KOPT-K1 (cell line): ENCODE data around the gene LMF1.

Experiments used
- H3K27ac ChIP-seq: fragments of 200-600 bp; sonication (generic); 2 replicates; pipeline ENCODE4 v1.5.1; 2016; ENCODE audit warnings: antibody characterized with exemption, mild to moderate bottlenecking, low read depth, low read length; ENCODE audit not compliant: poor library complexity, severe bottlenecking
- H3K36me3 ChIP-seq: fragments of 200-600 bp; sonication (generic); 2 replicates; pipeline ENCODE4 v1.5.1; 2017; ENCODE audit warnings: antibody characterized with exemption, mild to moderate bottlenecking, low read length, moderate library complexity; ENCODE audit not compliant: insufficient read depth
- H3K9me3 ChIP-seq: fragments of 200-600 bp; sonication (generic); 2 replicates; pipeline ENCODE4 v1.5.1; 2017; ENCODE audit warnings: antibody characterized with exemption, low read length, mild to moderate bottlenecking; ENCODE audit not compliant: insufficient read depth, poor library complexity, severe bottlenecking

LMF1 gene

DNA sequence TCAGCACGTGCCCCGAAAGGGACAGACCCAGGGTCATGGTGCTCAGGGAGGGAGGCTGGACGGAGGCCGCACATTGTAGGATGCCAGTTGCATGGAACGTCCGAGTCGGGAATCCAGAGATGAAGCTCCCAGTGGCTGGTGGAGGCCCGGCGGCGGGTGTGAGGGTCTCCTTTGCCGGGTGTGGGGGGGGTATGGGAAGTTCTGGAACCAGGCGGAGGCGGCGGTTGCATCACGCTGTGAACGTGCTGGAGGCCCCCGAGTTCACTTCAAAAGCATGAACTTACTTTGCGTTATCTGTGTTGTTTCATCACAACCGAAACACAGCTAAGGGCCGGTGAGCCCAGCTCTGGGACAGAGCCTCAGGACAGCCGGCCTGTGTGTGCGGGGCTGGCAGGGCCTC, 96.9 kb downstream of the LMF1 start:
- H3K9me3 ChIP-seq: no peaks in the 10 kb centered on the region
- H3K36me3 ChIP-seq: no peaks in the 10 kb centered on the region
- no peak overlapping the region for H3K27ac ChIP-seq

DNA sequence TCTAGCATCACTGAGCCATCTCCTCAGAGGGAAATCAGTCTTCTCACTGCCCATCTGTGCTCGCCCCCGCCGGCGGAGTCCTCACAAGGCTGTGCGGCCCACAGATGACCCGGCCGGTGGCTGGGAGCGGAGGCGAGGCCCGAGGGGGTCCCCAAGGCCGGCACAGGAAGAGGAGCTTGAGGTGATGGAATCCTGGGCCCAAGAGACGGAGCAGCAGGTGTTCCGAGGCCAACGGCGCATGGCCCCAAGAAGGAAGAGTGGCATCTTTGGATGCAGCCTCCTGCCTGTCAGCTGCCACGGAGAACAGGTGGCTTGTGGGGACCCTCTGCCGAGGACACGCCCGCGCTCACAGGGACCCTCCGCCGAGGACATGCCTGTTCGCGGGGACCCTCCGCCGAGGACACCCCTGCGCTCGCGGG, 97.5 kb downstream of the LMF1 start:
- Histone ChIP-seq H3K9me3 (no peaks in the 10 kb centered on the region), H3K27ac (no peak overlapping the region), H3K36me3 (no peaks in the 10 kb centered on the region)

DNA sequence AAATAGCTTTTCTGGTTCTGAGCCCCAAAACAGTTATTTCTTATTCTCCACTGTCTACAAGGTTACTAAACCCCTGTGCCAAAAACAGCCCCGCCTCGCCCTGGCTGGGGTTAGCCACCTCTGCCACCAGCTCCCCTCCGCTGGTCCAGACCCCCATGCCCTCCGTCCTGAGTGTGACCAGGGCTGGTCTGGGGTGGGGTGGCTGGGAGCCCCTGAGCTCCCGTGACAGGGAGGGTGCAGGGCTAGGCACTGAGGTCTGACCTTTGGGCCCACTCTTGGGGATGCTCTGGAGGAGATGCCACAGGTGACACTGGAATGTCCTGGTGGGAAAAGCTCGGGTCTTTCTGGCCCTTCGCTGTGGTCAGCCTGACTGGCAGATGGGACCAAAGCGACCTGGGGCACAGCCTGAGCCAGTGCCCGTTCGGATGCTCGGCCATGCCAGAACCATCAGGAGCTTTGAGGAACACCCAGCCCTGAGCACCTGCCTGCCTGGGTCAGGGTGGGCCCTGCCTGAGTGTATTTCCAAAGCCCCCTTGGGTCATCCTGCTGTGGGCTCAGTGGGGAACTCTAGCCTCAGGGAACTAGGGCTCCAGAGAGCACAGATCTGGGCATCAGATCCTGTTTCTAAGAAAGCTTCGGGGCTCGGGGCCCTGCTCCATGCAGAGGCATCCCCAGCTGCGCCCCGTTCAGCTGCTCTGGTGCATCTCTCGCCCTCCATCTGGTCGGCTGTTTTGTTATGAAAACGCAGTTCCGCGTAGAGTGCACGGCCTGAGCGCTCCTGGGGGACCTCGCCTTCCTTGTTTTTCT, 98.1 kb downstream of the LMF1 start:
- H3K9me3 ChIP-seq: no peaks in the 10 kb centered on the region
- no peaks in the 10 kb centered on the region for H3K36me3 ChIP-seq
- no peak overlapping the region for H3K27ac ChIP-seq

DNA sequence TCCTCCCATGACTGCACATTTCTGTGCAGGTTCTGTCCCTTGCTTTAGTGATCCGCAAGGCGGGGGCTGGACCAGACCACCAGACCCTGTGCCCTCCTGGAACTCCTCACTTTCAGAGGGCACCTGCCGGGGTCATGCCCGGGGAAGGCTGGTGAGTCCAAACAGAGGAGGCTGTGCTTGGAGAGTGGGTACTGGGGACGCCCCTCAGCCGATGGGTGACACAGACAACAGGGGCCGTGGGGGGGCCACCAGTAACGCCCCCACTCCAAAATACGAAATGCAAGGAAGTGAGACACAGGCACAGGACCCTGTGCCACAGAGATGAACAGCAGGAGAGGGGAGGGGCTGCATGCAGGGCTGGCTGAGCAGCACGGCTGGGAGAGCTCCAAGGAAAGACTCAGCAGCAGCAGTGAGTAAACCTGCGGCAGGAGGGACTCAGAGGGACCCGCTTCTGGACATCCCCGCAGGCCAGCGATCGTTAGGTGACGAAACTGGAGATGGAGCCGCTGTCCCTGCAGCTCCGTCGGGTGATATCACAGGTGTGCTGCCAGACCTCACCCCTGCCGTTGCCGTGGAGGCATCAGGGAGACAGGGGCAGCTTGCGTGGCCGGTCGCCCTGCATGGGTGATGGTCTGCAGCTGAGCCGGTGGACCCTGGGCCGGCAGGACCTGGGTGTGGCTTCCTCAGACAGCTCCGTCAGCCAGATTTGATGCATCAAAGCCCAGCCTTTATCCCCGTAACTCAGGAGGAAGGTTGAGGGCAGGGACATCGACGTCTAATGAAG, 99.0 kb downstream of the LMF1 start:
- H3K36me3 ChIP-seq: no peaks in the 10 kb centered on the region
- H3K9me3 ChIP-seq: no peaks in the 10 kb centered on the region
- H3K27ac ChIP-seq: no peak overlapping the region

DNA sequence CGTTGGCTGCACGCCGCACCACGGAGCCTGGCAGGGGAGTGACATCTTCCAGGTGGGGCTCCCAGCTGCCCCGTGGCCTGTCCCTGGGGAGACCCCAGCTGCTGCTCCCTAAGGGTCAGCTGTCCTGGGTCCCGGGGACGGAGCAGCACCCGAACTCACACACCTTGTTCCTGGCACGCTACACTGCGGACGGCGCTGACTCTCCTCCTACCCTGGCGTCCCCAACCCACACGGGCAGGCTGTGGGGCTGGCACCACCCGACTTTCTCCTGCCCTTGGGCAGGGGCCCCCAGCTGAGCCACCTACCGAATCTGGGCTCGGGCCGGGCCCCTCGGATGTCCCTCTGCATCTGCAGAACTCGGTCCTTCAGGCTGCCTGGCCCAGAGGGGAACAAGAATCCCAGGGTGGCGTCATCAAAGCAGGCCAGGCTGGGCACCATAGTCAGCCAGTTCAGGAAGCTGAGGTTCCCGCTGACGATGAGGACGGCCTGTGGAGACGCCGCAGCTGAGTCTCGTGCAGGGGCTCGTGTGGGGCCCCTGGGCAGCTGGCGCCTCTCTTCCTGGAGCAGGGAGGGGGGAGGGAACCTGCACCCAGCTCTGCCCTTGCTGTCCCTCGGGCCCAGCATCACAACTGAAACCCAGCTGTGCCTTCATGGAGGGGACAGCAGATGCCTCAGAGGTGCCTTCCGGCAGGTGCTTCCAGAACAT, 99.8 kb downstream of the LMF1 start:
- Histone ChIP-seq H3K9me3 (no peaks in the 10 kb centered on the region), H3K36me3 (no peaks in the 10 kb centered on the region), H3K27ac (no peak overlapping the region)

DNA sequence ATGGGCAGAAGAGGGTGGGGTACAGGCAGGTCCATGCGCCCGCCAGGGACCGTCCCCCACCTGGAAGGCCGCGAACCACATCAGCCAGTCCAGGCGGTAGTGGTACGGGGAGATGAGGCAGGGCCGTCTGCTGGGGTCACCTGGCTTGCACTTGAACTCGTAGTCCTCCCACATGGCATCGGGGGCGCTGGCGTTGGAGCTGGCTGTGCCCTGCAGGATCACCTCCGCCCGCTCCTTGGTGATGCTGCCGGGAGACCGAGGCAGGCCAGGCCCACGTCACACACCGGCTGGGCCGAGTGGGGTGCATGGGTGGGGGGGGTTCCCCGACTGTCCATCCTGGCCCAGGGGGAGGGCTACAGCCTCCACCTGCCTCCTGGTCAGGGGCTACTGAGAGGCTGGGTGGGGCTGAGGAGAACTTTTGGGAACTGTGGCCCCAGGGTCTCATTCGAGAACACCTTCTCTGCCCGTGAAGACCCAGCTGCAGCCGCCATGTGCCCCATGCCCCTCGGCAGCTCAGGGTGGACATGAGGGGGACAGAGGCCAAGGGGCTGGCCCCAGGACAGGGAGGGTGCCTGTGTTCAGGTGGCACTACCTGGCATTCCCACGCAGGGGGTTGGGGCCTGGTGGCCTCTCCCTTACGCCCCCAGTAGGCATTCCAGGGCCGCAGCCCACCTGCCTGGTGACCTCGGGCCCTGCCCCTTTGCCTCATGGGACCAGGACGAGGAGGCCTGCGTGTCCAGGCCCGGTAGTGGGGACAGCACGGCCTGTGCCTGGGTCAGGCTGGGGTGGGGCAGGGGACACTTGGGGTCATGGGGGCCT, 100.8 kb downstream of the LMF1 start:
- Histone ChIP-seq H3K27ac (no peak overlapping the region), H3K9me3 (no peaks in the 10 kb centered on the region), H3K36me3 (no peaks in the 10 kb centered on the region)

DNA sequence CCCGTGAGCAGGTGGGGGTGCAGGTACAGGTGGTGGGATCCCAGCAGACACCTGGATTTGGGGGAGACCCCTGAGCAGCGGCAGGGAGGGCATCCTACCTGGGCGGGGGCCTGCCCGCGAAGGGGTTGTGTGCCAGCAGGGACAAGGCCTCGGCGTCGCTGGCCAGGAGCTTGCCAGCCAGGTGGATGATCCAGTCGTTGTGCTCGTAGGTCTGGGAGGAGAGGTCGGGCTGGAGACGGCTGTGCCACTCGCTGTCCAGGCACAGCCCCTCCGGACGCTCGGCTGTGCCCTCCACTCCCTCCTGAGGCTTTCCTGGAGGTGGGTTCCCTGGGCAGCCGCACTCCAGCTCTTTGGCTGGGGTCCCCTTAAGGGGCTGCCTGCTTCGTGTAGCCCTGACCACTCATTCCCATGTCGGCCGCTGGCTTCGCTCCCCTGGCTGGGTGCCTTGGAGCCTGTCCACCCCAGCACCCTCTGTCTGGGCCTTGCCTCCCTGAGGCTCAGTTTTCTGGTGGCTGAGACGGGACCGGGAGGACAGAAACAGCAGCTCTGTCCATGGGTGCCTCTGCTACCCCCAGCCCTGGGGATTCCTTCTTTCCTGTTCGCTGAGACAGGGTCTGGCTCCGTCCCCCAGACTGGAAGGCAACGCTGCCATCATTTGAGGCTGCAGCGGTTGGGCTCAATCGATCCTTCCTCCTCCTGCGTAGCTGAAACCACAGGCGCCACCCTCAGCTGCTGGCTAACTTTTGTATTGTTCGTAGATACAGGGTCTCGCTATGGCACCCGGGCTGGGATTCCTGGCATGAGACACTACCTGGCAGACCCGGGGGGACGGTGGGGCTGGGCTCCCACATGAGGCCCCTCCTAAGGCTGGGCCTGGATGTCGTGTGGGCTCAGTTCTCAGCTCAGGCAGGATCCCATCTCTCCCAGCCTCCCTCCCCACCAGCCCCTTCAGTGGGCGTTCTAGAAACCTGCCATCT, 101.7 kb downstream of the LMF1 start:
- Histone ChIP-seq H3K9me3 (no peaks in the 10 kb centered on the region), H3K27ac (no peak overlapping the region), H3K36me3 (no peaks in the 10 kb centered on the region)

DNA sequence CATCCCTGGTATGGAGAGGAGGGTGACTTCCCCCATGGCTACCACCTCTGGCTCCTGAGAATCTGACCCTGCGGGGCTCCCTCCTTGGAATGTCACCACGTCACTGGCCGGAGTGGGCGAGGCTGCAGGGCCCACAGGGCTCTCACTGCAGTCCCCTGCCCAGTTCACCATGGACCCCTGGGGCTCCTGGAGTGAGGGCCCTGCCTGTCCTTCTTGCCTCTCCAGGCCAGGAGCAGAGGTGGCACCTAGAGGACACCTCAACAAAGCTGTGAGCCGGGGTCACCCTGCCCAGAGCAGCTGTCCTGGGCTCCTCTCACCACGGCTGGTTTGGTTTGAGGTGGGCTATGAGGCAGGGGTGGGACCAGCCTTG, 102.4 kb downstream of the LMF1 start:
- H3K9me3 ChIP-seq: no peaks in the 10 kb centered on the region
- H3K27ac ChIP-seq: no peak overlapping the region
- no peaks in the 10 kb centered on the region for H3K36me3 ChIP-seq

DNA sequence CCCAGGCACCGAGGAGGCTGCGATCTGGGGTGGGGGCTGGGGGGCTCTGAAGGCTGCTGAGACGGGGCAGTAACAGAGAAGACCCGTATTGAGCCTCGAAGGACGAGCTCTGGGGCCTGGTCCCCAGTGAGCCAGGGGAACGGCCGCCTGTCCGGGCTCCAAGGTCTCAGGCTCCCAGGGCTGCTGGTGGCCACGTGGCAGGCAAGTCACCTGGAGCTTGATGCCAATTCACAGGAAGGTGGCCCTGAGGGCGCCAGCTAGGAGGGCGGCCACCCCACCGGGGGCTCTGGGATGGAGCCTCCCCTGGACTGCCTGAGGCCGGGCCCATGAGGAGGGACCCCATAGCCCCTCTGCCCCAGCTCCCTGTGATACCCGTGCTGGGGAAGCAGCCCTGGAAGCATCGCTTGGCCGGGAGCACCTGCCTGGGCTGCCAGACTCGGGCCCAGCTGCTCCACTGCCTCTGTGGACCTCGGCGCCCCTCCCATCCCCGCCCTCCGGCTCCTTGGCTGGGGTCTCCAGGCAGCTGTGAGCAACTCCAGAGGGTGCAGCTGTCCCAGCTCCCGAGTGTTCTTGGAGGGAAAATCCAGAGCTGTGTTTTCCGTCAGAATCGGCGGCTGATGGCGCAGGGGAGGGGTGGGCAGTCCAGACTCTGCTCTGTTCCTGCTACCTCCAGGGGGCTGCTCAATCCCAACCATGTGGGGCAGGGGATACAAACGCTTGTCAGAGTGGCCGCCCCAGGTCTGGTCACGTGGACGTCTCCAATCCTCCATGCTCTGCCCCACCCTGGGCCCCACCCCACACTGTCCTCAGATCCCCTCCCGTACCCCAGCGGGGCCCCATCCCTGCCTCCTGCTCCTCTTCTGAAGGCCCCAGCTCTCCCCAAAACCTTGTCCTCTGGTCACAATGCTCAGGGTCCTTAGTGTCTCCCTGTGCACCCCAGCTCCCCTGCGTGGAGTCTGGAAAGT, 103.1 kb downstream of the LMF1 start:
- H3K9me3 ChIP-seq: no peaks in the 10 kb centered on the region
- H3K36me3 ChIP-seq: no peaks in the 10 kb centered on the region
- no peak overlapping the region for H3K27ac ChIP-seq

DNA sequence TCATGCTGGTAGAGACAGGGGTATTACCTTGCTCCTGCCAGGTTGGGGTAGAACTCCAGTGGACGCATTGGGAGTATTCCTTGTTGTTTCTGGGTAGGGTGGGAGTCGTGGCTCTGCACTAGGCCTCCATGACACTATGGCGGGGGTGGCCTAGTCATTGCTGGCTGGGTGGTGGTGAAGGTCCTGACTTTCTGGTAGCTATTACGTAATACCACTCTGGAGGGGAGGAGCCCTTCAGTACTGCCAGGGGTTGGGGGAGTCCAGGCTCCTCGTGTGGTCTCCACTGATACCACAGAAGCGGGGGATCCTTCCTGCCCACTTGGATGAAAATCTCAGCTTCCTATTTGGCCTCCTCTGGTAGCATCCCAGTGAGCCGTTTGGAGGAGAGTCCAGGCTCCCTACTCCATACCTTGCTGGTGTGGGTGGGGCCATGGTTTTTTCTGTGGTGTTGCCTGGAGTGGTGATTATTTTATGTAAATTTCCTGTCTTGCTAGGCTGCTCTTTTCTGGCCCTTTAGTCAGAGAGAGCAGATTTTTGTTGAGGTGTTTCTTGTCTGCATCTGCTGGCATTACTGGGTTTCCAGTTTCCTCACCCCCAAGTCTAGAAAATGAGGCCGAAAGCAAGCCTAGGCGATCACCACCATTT, 104.4 kb downstream of the LMF1 start:
- Histone ChIP-seq H3K9me3 (no peaks in the 10 kb centered on the region), H3K27ac (no peak overlapping the region), H3K36me3 (no peaks in the 10 kb centered on the region)

DNA sequence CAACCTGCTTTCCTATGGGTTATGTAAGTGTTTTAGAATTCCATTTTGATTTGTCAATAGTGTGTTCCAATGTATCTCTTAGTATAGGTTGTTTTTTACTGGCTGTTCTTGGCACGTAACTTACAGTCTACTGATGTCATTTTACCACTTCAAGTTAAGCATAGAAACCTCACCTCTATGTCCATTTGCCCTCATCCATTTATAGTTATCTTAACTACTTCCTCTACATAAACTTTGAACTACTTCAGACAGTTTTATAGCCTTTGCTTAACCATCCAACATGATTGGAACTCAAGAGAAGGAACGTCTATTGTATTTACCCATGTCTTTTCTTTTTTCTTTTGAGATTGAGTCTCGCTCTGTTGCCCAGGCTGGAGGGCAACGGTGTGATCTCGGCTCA, 105.8 kb downstream of the LMF1 start:
- no peak overlapping the region for H3K27ac ChIP-seq
- no peaks in the 10 kb centered on the region for H3K36me3 ChIP-seq
- no peaks in the 10 kb centered on the region for H3K9me3 ChIP-seq

DNA sequence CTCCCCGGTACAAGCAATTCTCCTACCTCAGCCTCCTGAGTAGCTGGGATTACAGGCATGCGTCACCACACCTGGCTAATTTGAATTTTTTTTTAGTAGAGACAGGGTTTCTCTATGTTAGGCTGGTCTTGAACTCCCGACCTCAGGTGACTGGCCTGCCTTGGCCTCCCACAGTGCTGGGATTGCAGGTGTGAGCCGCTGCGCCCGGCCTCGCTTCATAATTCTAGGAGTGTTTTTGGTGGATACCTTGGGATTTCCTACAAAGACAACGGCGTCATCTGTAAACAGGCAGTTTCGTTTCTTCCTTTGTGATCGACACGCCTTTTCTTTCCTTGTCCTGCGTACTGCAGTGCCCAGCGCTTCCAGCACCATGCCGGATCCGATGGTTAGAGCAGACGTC, 109.3 kb downstream of the LMF1 start:
- Histone ChIP-seq H3K27ac (no peak overlapping the region), H3K36me3 (no peaks in the 10 kb centered on the region), H3K9me3 (peaks cover 32% of the 10 kb centered on the region)

DNA sequence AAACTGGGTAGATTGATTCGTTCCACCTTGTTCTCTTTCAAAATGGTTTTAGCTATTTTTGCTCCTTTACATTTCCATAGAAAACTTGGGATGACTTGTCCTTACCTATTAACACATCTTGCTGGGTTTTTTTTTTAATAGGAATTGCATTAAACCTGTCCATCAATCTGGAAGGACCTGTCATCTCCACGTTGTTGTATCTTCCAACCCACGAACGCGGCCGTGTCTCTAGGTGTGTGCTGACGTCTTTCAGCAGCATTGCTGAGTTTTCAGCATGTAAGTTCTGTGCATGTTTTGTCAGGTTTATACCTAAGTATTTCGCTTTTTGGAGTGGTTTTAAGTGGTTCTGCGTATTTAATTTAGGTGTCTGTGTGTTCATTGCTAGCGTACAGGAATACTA, 109.9 kb downstream of the LMF1 start:
- H3K9me3 ChIP-seq: peaks cover 37% of the 10 kb centered on the region
- H3K27ac ChIP-seq: no peak overlapping the region
- no peaks in the 10 kb centered on the region for H3K36me3 ChIP-seq
